ENCODE results near the gene SPIN1.

Gene SPIN1

GRCh38 chr9:88476491-88477271, 88.4 kb downstream of the SPIN1 start:
- Histone ChIP-seq H3K9me3 (ENCODE audit: insufficient read depth, low read length) (no peaks in the 10 kb centered on the region), H3K4me3 (ENCODE audit: insufficient read length, low read depth) (no peak overlapping the region), H3K27me3 (ENCODE audit: insufficient read depth, insufficient read length) (no peaks in the 10 kb centered on the region), H3K4me1 (ENCODE audit: insufficient read depth, insufficient read length) (peaks cover 3% of the 10 kb centered on the region), H3K9ac (ENCODE audit: insufficient read length, low read depth) (no peak overlapping the region), H3K36me3 (ENCODE audit: insufficient read depth, insufficient read length, low read length) (peaks cover 49% of the 10 kb centered on the region)
- no peak for DNase-seq (ENCODE audit: low read depth, low spot score)
- TF ChIP-seq SUZ12 (IDR thresholded peaks at IDR 0.05; ENCODE audit: extremely low read depth, insufficient read depth, insufficient read length) (no peak), YY1 (IDR thresholded peaks at IDR 0.05; ENCODE audit: insufficient read depth, insufficient read length) (no peak), ZNF274 (IDR thresholded peaks at IDR 0.05; ENCODE audit: low read depth, low read length) (no peak)

GRCh38 chr9:88477300-88477751, 89.1 kb downstream of the SPIN1 start:
- peaks cover 3% of the 10 kb centered on the region for H3K4me1 ChIP-seq (ENCODE audit: insufficient read depth, insufficient read length)
- H3K4me3 ChIP-seq (ENCODE audit: insufficient read length, low read depth), result no peak overlapping the region
- peaks cover 44% of the 10 kb centered on the region for H3K36me3 ChIP-seq (ENCODE audit: insufficient read depth, insufficient read length, low read length)
- no peak for TF ChIP-seq YY1 (IDR thresholded peaks at IDR 0.05; ENCODE audit: insufficient read depth, insufficient read length)
- TF ChIP-seq ZNF274 (IDR thresholded peaks at IDR 0.05; ENCODE audit: low read depth, low read length), result no peak
- no peak for TF ChIP-seq SUZ12 (IDR thresholded peaks at IDR 0.05; ENCODE audit: extremely low read depth, insufficient read depth, insufficient read length)
- no peak overlapping the region for H3K9ac ChIP-seq (ENCODE audit: insufficient read length, low read depth)
- no peaks in the 10 kb centered on the region for H3K9me3 ChIP-seq (ENCODE audit: insufficient read depth, low read length)
- H3K27me3 ChIP-seq (ENCODE audit: insufficient read depth, insufficient read length), result no peaks in the 10 kb centered on the region
- no peak for DNase-seq (ENCODE audit: low read depth, low spot score)

- TF ChIP-seq YY1 (IDR thresholded peaks at IDR 0.05; ENCODE audit: insufficient read depth, insufficient read length), result no peak
- DNase-seq (ENCODE audit: low read depth, low spot score), result no peak
- Histone ChIP-seq H3K9me3 (ENCODE audit: insufficient read depth, low read length) (no peaks in the 10 kb centered on the region), H3K9ac (ENCODE audit: insufficient read length, low read depth) (no peak overlapping the region), H3K27me3 (ENCODE audit: insufficient read depth, insufficient read length) (no peaks in the 10 kb centered on the region), H3K36me3 (ENCODE audit: insufficient read depth, insufficient read length, low read length) (peaks cover 50% of the 10 kb centered on the region), H3K4me3 (ENCODE audit: insufficient read length, low read depth) (no peak overlapping the region), H3K4me1 (ENCODE audit: insufficient read depth, insufficient read length) (peaks cover 3% of the 10 kb centered on the region)
Observed at GRCh38 chr9:88478246-88478645, 90.0 kb downstream of the SPIN1 start.

- no peaks in the 10 kb centered on the region for H3K27me3 ChIP-seq (ENCODE audit: insufficient read depth, insufficient read length)
- no peak for DNase-seq (ENCODE audit: low read depth, low spot score)
- no peak overlapping the region for H3K9ac ChIP-seq (ENCODE audit: insufficient read length, low read depth)
- H3K4me1 ChIP-seq (ENCODE audit: insufficient read depth, insufficient read length), result peaks cover 2% of the 10 kb centered on the region
- TF ChIP-seq YY1 (IDR thresholded peaks at IDR 0.05; ENCODE audit: insufficient read depth, insufficient read length), result no peak
- no peak for TF ChIP-seq ZNF274 (IDR thresholded peaks at IDR 0.05; ENCODE audit: low read depth, low read length)
- TF ChIP-seq SUZ12 (IDR thresholded peaks at IDR 0.05; ENCODE audit: extremely low read depth, insufficient read depth, insufficient read length), result no peak
- peaks cover 31% of the 10 kb centered on the region for H3K36me3 ChIP-seq (ENCODE audit: insufficient read depth, insufficient read length, low read length)
- no peak overlapping the region for H3K4me3 ChIP-seq (ENCODE audit: insufficient read length, low read depth)
- no peaks in the 10 kb centered on the region for H3K9me3 ChIP-seq (ENCODE audit: insufficient read depth, low read length)
Observed at GRCh38 chr9:88481933-88482332, 93.7 kb downstream of the SPIN1 start.

- TF ChIP-seq SUZ12 (IDR thresholded peaks at IDR 0.05; ENCODE audit: extremely low read depth, insufficient read depth, insufficient read length) (no peak), ZNF274 (IDR thresholded peaks at IDR 0.05; ENCODE audit: low read depth, low read length) (no peak), YY1 (IDR thresholded peaks at IDR 0.05; ENCODE audit: insufficient read depth, insufficient read length) (no peak)
- H3K9ac ChIP-seq (ENCODE audit: insufficient read length, low read depth), result no peak overlapping the region
- peaks cover 15% of the 10 kb centered on the region for H3K36me3 ChIP-seq (ENCODE audit: insufficient read depth, insufficient read length, low read length)
- H3K4me1 ChIP-seq (ENCODE audit: insufficient read depth, insufficient read length), result no peaks in the 10 kb centered on the region
- H3K4me3 ChIP-seq (ENCODE audit: insufficient read length, low read depth), result no peak overlapping the region
- H3K27me3 ChIP-seq (ENCODE audit: insufficient read depth, insufficient read length), result no peaks in the 10 kb centered on the region
- H3K9me3 ChIP-seq (ENCODE audit: insufficient read depth, low read length), result no peaks in the 10 kb centered on the region
- no peak for DNase-seq (ENCODE audit: low read depth, low spot score)
Observed at GRCh38 chr9:88488166-88488565, 99.9 kb downstream of the SPIN1 start.

GRCh38 chr9:88494983-88495721, 106.9 kb downstream of the SPIN1 start:
- no peak overlapping the region for H3K9ac ChIP-seq (ENCODE audit: insufficient read length, low read depth)
- DNase-seq (ENCODE audit: low read depth, low spot score), result no peak
- no peak overlapping the region for H3K4me3 ChIP-seq (ENCODE audit: insufficient read length, low read depth)
- H3K9me3 ChIP-seq (ENCODE audit: insufficient read depth, low read length), result no peaks in the 10 kb centered on the region
- no peak for TF ChIP-seq SUZ12 (IDR thresholded peaks at IDR 0.05; ENCODE audit: extremely low read depth, insufficient read depth, insufficient read length)
- TF ChIP-seq ZNF274 (IDR thresholded peaks at IDR 0.05; ENCODE audit: low read depth, low read length), result no peak
- no peak for TF ChIP-seq YY1 (IDR thresholded peaks at IDR 0.05; ENCODE audit: insufficient read depth, insufficient read length)
- no peaks in the 10 kb centered on the region for H3K27me3 ChIP-seq (ENCODE audit: insufficient read depth, insufficient read length)
- no peaks in the 10 kb centered on the region for H3K4me1 ChIP-seq (ENCODE audit: insufficient read depth, insufficient read length)
- no peaks in the 10 kb centered on the region for H3K36me3 ChIP-seq (ENCODE audit: insufficient read depth, insufficient read length, low read length)

- TF ChIP-seq SUZ12 (IDR thresholded peaks at IDR 0.05; ENCODE audit: extremely low read depth, insufficient read depth, insufficient read length) (no peak), YY1 (IDR thresholded peaks at IDR 0.05; ENCODE audit: insufficient read depth, insufficient read length) (no peak), ZNF274 (IDR thresholded peaks at IDR 0.05; ENCODE audit: low read depth, low read length) (no peak)
- Histone ChIP-seq H3K4me1 (ENCODE audit: insufficient read depth, insufficient read length) (peaks cover under 1% of the 10 kb centered on the region), H3K27me3 (ENCODE audit: insufficient read depth, insufficient read length) (no peaks in the 10 kb centered on the region), H3K9me3 (ENCODE audit: insufficient read depth, low read length) (no peaks in the 10 kb centered on the region), H3K4me3 (ENCODE audit: insufficient read length, low read depth) (no peak overlapping the region), H3K36me3 (ENCODE audit: insufficient read depth, insufficient read length, low read length) (no peaks in the 10 kb centered on the region), H3K9ac (ENCODE audit: insufficient read length, low read depth) (no peak overlapping the region)
- no peak for DNase-seq (ENCODE audit: low read depth, low spot score)
Observed at GRCh38 chr9:88497224-88497623, 109.0 kb downstream of the SPIN1 start.

All from NT2/D1 (cell line).